ENCODE results near the gene PPP1R15B. TPM values are rescaled to one million over a fixed set of nuclear protein-coding genes. Genes with fewer than 3 reads are reported as not detected.
A peak's percentile ranks its signal among the peaks of the same experiment; 100 is the strongest.

PPP1R15B gene
- total RNA-seq, 4 donors from 2014 or later = 42.8 to 56.4 (median 51.4) TPM

DNA sequence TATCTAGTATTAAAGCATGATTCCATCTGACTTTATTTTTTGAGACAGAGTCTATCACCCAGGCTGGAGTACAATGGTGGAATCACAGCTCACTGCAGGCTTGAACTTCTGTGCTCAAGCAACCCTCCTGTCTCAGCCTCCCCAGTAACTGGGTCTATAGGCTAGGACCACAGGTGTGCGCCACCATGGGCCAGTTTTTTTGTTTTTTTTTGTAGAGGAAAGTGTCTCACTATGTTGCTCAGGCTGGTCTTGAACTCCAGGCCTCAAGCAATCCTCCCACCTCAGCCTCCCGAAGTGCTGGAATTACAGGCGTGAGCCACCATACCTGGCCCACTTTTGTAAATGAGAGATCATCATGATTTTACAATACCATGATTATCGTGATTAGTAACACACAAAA lies 9.2 kb downstream of the PPP1R15B start:
- H3K4me3 ChIP-seq = no peak overlapping the region
- H3K27me3 ChIP-seq = no peaks in the 10 kb centered on the region
- no peaks in the 10 kb centered on the region for H3K9me3 ChIP-seq
- 95% methylated on average over 4 of the region's 4 CpGs for WGBS
- peaks cover 25 to 39% (median 33%) of the 10 kb centered on the region in 4 donors for H3K4me1 ChIP-seq
- TF ChIP-seq, protein P1, sequence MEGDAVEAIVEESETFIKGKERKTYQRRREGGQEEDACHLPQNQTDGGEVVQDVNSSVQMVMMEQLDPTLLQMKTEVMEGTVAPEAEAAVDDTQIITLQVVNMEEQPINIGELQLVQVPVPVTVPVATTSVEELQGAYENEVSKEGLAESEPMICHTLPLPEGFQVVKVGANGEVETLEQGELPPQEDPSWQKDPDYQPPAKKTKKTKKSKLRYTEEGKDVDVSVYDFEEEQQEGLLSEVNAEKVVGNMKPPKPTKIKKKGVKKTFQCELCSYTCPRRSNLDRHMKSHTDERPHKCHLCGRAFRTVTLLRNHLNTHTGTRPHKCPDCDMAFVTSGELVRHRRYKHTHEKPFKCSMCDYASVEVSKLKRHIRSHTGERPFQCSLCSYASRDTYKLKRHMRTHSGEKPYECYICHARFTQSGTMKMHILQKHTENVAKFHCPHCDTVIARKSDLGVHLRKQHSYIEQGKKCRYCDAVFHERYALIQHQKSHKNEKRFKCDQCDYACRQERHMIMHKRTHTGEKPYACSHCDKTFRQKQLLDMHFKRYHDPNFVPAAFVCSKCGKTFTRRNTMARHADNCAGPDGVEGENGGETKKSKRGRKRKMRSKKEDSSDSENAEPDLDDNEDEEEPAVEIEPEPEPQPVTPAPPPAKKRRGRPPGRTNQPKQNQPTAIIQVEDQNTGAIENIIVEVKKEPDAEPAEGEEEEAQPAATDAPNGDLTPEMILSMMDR (IDR thresholded peaks at IDR 0.05) = no peak
- TF ChIP-seq EP300 (IDR thresholded peaks at IDR 0.05) (no peak), POLR2AphosphoS5 (IDR thresholded peaks at IDR 0.05) (no peak), POLR2A (IDR thresholded peaks at IDR 0.05; ENCODE audit: low read depth) (no peak)
- DNase-seq (ENCODE audit: extremely low spot score) = no peak
- intact Hi-C loops (cut with DNase I) = no loop called here
- H3K27ac ChIP-seq (replicated peaks in 1 of 4) = no peak overlapping the region
- H3K36me3 ChIP-seq = peaks cover 30 to 86% (median 65%) of the 10 kb centered on the region in 4 donors

- WGBS = 95% methylated on average over 3 of the region's 3 CpGs
- intact Hi-C loops (cut with DNase I) = no loop called here
These were observed 9.9 kb downstream of the PPP1R15B start for GRCh38 chr1:204401730-204402129.

DNA sequence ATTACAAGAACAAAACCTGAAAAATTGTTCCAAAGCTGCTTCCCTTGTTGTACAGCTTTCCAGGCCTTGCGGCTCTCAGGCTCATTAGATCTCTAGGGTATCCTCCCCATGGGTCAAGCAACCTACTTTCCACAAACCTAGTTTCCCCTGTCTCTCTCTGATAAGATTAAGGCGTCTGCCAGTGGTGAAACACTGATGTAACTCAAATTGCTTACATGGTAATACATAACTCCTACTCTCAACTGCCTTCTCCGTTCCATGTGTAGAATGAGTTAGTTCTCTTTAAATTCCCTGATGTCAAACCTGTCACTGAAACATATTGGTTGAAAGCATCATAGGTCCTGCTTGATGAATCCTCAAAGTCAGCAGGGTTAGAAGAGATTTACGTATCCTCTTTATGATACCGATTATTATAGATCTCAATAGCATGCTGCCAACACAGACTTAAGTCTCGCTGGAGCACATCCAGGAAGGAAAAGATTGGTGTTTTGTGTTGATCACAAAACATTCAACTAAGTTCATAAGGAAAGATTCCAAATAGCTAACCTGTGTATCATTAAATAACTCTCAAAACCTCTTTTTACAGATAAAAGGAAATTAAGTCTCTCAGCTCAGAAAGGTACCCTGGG lies 10.6 kb downstream of the PPP1R15B start:
- Histone ChIP-seq H3K4me1 (peaks cover 15 to 28% (median 23%) of the 10 kb centered on the region in 4 donors), H3K27ac (replicated peaks in 1 of 4) (peak overlapping the region in 1 of 4 donors; percentile 5), H3K4me3 (no peak overlapping the region), H3K36me3 (peaks cover 30 to 86% (median 63%) of the 10 kb centered on the region in 4 donors), H3K9me3 (no peaks in the 10 kb centered on the region), H3K27me3 (no peaks in the 10 kb centered on the region)
- TF ChIP-seq POLR2A (IDR thresholded peaks at IDR 0.05; ENCODE audit: low read depth) = no peak
- TF ChIP-seq POLR2AphosphoS5 (IDR thresholded peaks at IDR 0.05) = no peak
- TF ChIP-seq, protein P1 (IDR thresholded peaks at IDR 0.05) = no peak
- no peak for TF ChIP-seq EP300 (IDR thresholded peaks at IDR 0.05)
- intact Hi-C loops (cut with DNase I) = no loop called here
- WGBS = 91% methylated on average over 6 of the region's 6 CpGs
- DNase-seq (ENCODE audit: extremely low spot score) = peak; percentile 50

More at GRCh38 chr1:204401730-204402129, 9.9 kb downstream of the PPP1R15B start:
- H3K36me3 ChIP-seq = peaks cover 30 to 86% (median 67%) of the 10 kb centered on the region in 4 donors
- DNase-seq (ENCODE audit: extremely low spot score) = no peak
- H3K4me3 ChIP-seq = no peak overlapping the region
- peaks cover 23 to 35% (median 31%) of the 10 kb centered on the region in 4 donors for H3K4me1 ChIP-seq
- TF ChIP-seq EP300 (IDR thresholded peaks at IDR 0.05) (no peak), POLR2AphosphoS5 (IDR thresholded peaks at IDR 0.05) (no peak), POLR2A (IDR thresholded peaks at IDR 0.05; ENCODE audit: low read depth) (no peak)
- TF ChIP-seq, protein P1 (IDR thresholded peaks at IDR 0.05) = no peak
- peak overlapping the region in 1 of 4 donors; percentile 36 for H3K27ac ChIP-seq (replicated peaks in 1 of 4)
- no peaks in the 10 kb centered on the region for H3K9me3 ChIP-seq
- H3K27me3 ChIP-seq = no peaks in the 10 kb centered on the region

GRCh38 chr1:204398197-204399125 lies 13.2 kb downstream of the PPP1R15B start:
- H3K27me3 ChIP-seq = no peaks in the 10 kb centered on the region
- H3K9me3 ChIP-seq = no peaks in the 10 kb centered on the region
- intact Hi-C loops (cut with DNase I) = no loop called here
- H3K4me1 ChIP-seq = peaks cover 0 to 4% (median under 1%) of the 10 kb centered on the region in 4 donors
- H3K27ac ChIP-seq (replicated peaks in 1 of 4) = peak overlapping the region in 2 of 4 donors; percentile 4 to 34
- DNase-seq (ENCODE audit: extremely low spot score) = no peak
- no peak overlapping the region for H3K4me3 ChIP-seq
- 68% methylated on average over 7 of the region's 7 CpGs for WGBS
- peaks cover 20 to 61% (median 45%) of the 10 kb centered on the region in 4 donors for H3K36me3 ChIP-seq
- no peak for TF ChIP-seq POLR2A (IDR thresholded peaks at IDR 0.05; ENCODE audit: low read depth)
- TF ChIP-seq, protein P1 (IDR thresholded peaks at IDR 0.05) = peak; percentile 65 to 83 (median 65)
- no peak for TF ChIP-seq POLR2AphosphoS5 (IDR thresholded peaks at IDR 0.05)
- TF ChIP-seq EP300 (IDR thresholded peaks at IDR 0.05) = no peak

Measured in esophagus muscularis mucosa (tissue), 4 donors.